ENCODE data around the gene NELL1.

- TF ChIP-seq POLR2AphosphoS5 (IDR thresholded peaks at IDR 0.05; ENCODE audit: low read depth, low read length) (no peak), POLR2A (IDR thresholded peaks at IDR 0.05; ENCODE audit: low read depth, low read length) (no peak), TAF1 (IDR thresholded peaks at IDR 0.05; ENCODE audit: low read depth, low read length) (no peak), SPI1 (IDR thresholded peaks at IDR 0.05; ENCODE audit: low read depth, low read length) (no peak)
These were observed 348.9 kb downstream of the NELL1 start for GRCh38 chr11:21018248-21018647.
